ENCODE results near the gene TMEM31.

The TMEM31 gene

GRCh38 chrX:103710609-103711008 is at the start of gene TMEM31:
TSS of gene TMEM31 (plus strand) at chrX:103710909. CDS start at chrX:103712259, 1,350 bp downstream.
- H3K4me3 ChIP-seq (ENCODE audit: low read length): no peak within 1 kb of the TSS
- no peak for TF ChIP-seq ZNF274 (IDR thresholded peaks at IDR 0.05; ENCODE audit: low read depth, low read length)

GRCh38 chrX:103663981-103664762 is 46.5 kb upstream of the TMEM31 start:
- H3K4me3 ChIP-seq (ENCODE audit: low read length): no peak overlapping the region
- TF ChIP-seq ZNF274 (IDR thresholded peaks at IDR 0.05; ENCODE audit: low read depth, low read length): no peak

DNA sequence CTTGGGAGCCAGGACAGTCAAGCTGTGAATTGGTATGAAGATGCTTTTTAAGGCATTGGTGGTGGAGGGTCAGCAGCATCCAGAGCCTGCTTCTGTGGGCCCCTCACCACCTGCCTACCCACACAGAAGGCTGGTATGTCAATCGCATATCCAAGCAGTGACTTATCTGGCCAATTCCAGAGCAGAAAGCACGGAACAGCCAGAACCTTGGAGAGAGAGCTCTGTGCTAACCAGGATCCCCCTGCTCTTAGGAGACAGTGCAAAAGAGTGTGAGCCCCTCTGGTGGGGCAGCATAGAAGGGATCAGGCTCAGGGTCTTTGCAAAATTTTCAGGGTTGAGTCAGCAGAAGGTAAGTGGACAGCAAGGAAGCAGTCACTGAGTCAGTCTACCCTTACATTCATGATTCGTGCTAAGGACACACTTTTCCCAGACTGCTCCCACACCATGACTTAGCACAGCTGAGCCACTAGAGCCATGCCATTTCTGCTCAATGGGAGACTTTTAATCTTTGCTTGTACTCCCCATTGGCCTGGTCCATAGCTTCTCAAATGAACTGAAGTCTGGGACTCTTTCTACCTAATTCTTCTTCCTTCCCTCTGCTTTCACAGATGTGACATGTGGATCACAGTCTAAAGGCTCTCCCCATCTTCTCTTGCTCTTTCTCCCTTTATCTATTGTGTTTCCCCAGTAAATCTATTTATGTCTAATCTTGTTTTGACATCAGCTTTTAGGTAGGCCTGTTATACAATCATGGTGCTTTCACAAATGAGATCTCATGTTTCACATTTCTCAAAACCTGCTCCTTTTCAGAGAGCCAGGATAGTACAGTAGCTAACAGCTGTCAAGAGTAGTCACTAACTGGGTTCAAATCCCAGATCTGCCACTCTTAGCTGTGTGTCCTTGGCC is 44.3 kb upstream of the TMEM31 start:
- H3K4me3 ChIP-seq (ENCODE audit: low read length): no peak overlapping the region
- no peak for TF ChIP-seq ZNF274 (IDR thresholded peaks at IDR 0.05; ENCODE audit: low read depth, low read length)

- H3K4me3 ChIP-seq (ENCODE audit: low read length): no peak overlapping the region
- no peak for TF ChIP-seq ZNF274 (IDR thresholded peaks at IDR 0.05; ENCODE audit: low read depth, low read length)
Measured at GRCh38 chrX:103669745-103670144, 41.0 kb upstream of the TMEM31 start.

- no peak overlapping the region for H3K4me3 ChIP-seq (ENCODE audit: low read length)
- TF ChIP-seq ZNF274 (IDR thresholded peaks at IDR 0.05; ENCODE audit: low read depth, low read length): no peak
Measured at GRCh38 chrX:103674531-103675454, 35.9 kb upstream of the TMEM31 start.

DNA sequence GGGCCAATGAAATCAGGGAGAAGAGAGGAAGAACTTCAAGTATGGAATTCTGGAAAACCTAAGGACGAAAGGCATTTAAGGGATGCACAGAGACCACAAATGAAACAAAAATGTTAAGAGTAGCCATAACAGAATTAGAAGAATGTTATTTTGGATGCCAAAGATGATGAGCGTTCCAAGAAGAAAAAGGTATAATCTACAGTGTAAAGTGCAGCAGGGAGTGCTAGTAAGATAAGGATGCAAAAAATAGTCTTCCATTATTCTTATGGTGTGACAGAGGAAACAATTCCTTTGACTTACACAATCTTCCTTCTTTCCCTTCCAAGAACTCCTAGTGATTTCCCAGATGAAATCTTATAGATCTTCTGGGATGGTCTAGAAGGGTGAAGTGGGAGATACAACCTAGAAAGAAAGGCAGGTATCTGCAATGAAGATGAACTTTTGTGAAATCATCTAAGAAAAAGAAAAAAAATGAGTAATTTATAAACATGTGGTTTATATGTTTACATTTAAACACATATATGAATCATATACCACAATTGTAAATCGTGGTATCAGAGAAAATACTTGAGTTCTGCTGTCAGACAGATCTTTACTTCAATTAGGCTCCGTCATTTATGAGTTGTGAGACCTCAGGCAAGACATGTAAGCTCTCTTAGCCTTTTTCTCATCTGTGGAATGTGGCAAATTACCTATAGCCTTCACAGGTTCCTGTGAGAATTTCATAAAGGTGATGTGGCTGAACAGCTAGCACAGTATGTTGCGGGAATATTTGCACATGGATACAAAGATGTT is 32.3 kb upstream of the TMEM31 start:
- no peak overlapping the region for H3K4me3 ChIP-seq (ENCODE audit: low read length)
- no peak for TF ChIP-seq ZNF274 (IDR thresholded peaks at IDR 0.05; ENCODE audit: low read depth, low read length)

- H3K4me3 ChIP-seq (ENCODE audit: low read length): no peak overlapping the region
- TF ChIP-seq ZNF274 (IDR thresholded peaks at IDR 0.05; ENCODE audit: low read depth, low read length): no peak
Measured at GRCh38 chrX:103681443-103681842, 29.3 kb upstream of the TMEM31 start.

DNA sequence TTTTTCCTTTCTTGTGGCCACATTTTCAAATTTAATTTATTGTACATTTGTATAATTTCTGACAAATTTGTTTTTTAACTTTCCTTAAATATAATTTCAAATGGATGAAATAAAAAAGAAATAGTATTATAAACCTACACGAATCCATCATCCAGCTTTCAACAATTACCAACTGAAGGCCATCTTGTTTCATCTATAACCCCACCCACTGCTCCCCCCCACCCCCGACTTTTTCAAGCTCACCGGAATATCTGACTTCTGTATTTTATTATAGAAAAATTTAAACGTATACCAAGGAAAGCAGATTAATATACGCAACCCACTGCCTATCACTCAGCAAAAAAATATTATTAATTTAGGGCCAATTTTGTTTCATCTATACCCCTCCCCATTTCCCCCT is 25.3 kb upstream of the TMEM31 start:
- peak overlapping the region; percentile 88; the same call in 1 of the 2 replicates for H3K4me3 ChIP-seq (ENCODE audit: low read length)
- no peak for TF ChIP-seq ZNF274 (IDR thresholded peaks at IDR 0.05; ENCODE audit: low read depth, low read length)

DNA sequence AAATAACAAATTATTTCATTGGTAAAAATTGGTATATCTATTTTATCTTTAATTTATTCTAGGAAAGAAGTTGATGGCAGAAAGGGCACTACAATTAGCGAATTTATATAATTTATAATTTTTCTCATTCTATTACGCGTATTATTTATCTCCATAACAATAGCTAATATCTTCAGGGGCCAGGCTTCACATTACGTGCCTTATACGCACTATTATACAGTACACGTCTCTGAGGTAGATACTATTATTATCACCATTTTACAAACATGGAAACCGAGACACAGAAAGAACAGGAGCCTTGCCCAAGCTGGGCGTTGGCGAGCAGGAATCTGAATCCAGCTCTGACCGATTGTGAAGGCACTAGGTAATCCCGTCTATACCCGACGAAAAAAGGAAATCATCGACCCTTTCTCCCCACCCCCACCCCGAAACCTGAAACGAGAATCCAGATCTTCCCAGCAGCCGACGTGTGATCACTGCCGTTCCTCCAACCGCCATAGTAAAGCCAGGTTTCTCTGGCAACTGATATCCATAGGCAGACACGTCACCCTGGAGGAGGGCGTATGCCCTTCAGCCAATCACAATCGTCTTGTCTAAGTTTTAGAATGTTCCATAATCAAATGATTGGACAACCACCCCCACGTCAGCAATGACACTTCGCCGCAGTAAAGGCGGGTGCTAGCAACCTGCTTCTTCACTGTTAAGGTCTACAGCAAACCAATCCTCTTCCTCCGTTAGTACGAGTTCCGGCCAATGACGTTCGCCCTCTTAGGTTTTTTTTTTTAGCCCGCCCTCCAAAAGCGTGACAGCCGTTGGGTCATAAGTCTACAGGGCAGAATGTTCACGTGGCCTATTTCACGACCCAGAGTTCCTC is 24.3 kb upstream of the TMEM31 start, which contains the start of gene MORF4L2:
MORF4L2 (minus strand) TSS at position 501 of the 874 bp plus-strand sequence. CDS start 9,672 bp downstream, outside the sequence.
- no peak for TF ChIP-seq ZNF274 (IDR thresholded peaks at IDR 0.05; ENCODE audit: low read depth, low read length)

DNA sequence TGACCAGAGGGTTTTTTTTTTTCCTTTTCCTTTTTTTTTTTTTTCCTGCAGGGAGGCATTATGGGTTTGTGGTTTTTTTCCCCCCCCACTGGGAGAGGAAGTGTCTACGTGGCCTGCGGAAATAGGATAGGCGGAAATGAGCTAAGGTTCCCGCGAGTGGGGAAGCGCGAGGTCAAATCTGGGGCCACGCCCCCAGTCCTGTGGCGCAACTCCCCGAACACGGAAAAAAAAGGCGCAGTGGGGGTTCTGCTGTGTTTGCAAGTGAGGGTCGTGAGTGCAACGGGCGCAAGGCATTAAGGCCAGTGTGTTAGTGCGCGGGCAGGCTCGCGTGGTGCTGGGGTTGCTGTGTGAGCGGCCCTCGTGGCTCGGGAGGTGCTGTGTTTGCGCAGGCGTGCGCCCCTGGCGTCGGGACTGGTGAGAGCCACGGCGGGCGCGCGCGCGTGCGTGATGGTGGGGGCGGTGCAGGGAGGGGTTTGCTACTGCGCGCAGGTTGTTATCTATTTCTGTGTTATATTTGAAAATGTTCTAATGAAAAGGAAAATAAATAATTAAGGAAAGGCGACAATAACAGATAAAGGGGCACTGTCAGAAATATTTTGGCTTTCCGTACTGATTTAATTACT is 23.5 kb upstream of the TMEM31 start:
- peak overlapping the region; percentile 78 for H3K4me3 ChIP-seq (ENCODE audit: low read length)
- TF ChIP-seq ZNF274 (IDR thresholded peaks at IDR 0.05; ENCODE audit: low read depth, low read length): no peak

More for the DNA sequence above, 24.3 kb upstream of the TMEM31 start, which contains the start of gene MORF4L2:
- H3K4me3 ChIP-seq (ENCODE audit: low read length): peak within 1 kb of the TSS; percentile 88

- TF ChIP-seq ZNF274 (IDR thresholded peaks at IDR 0.05; ENCODE audit: low read depth, low read length): no peak
- H3K4me3 ChIP-seq (ENCODE audit: low read length): peak overlapping the region; percentile 78
Measured at GRCh38 chrX:103687696-103688201, 23.0 kb upstream of the TMEM31 start.

All from GM08714 (cell line).